ENCODE results near the gene SLIT3. TPM values are rescaled to one million over a fixed set of nuclear protein-coding genes. Genes with fewer than 3 reads are reported as not detected.

SLIT3 gene
- polyA plus RNA-seq, 1 of the 3 experiments (the other 2 are of a cell fraction): 119 TPM

DNA sequence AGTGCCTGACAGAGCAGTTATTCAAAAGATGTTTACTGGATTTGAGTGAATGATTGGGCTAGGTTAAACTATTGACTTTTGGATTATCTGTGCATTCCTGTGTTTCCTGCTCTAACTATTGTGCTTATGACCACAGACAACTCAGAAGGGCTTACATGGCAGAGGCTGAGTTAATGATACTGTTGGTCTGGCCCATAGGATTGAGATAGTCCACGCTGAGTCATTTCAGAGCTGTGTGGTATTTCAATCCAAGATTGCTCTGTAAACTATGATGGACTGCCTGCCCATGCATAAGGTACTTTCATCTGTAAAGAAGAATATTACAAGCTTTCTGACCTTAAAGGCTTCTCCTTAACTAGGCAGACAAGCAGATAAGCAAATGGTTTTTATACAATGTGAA is 49.1 kb upstream of the SLIT3 start (continued):
- TF ChIP-seq, protein P1, sequence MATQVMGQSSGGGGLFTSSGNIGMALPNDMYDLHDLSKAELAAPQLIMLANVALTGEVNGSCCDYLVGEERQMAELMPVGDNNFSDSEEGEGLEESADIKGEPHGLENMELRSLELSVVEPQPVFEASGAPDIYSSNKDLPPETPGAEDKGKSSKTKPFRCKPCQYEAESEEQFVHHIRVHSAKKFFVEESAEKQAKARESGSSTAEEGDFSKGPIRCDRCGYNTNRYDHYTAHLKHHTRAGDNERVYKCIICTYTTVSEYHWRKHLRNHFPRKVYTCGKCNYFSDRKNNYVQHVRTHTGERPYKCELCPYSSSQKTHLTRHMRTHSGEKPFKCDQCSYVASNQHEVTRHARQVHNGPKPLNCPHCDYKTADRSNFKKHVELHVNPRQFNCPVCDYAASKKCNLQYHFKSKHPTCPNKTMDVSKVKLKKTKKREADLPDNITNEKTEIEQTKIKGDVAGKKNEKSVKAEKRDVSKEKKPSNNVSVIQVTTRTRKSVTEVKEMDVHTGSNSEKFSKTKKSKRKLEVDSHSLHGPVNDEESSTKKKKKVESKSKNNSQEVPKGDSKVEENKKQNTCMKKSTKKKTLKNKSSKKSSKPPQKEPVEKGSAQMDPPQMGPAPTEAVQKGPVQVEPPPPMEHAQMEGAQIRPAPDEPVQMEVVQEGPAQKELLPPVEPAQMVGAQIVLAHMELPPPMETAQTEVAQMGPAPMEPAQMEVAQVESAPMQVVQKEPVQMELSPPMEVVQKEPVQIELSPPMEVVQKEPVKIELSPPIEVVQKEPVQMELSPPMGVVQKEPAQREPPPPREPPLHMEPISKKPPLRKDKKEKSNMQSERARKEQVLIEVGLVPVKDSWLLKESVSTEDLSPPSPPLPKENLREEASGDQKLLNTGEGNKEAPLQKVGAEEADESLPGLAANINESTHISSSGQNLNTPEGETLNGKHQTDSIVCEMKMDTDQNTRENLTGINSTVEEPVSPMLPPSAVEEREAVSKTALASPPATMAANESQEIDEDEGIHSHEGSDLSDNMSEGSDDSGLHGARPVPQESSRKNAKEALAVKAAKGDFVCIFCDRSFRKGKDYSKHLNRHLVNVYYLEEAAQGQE (IDR thresholded peaks at IDR 0.05; ENCODE audit: low read depth, low read length): no peak
- TF ChIP-seq RFX5 (IDR thresholded peaks at IDR 0.05; ENCODE audit: low read length) (no peak), MEF2A (IDR thresholded peaks at IDR 0.05; ENCODE audit: borderline replicate concordance, low read depth) (no peak), MXI1 (IDR thresholded peaks at IDR 0.05; ENCODE audit: low read depth, low read length) (no peak), FOXM1 (IDR thresholded peaks at IDR 0.05; ENCODE audit: low read depth) (no peak), TAF1 (IDR thresholded peaks at IDR 0.05; ENCODE audit: borderline replicate concordance, low read depth, low read length) (no peak), GATA2 (CRISPR knock-in tag; IDR thresholded peaks at IDR 0.05) (no peak), CHD2 (IDR thresholded peaks at IDR 0.05; ENCODE audit: low read length, partially characterized antibody) (no peak), FOXJ3 (CRISPR knock-in tag; IDR thresholded peaks at IDR 0.05) (no peak), GABPA (IDR thresholded peaks at IDR 0.05; ENCODE audit: low read depth) (no peak), RCOR1 (IDR thresholded peaks at IDR 0.05; ENCODE audit: low read length) (no peak), TCF12 (IDR thresholded peaks at IDR 0.05) (peak; percentile 80), POLR2AphosphoS5 (IDR thresholded peaks at IDR 0.05; ENCODE audit: low read depth, low read length) (0 out of 2 replicates have a peak, but pooled peaks have one; percentile 33), YY1 (IDR thresholded peaks at IDR 0.05; ENCODE audit: low read depth) (no peak), EZH2phosphoT487 (IDR thresholded peaks at IDR 0.05; ENCODE audit: borderline replicate concordance, low read depth) (no peak), SIN3A (IDR thresholded peaks at IDR 0.05; ENCODE audit: borderline replicate concordance, low read depth, low read length) (no peak), EP300 (IDR thresholded peaks at IDR 0.05; ENCODE audit: borderline replicate concordance in 1 of 2, low read depth in 1 of 2, low read length in 1 of 2) (peak in 1 of 2 experiments; percentile 79; a peak in 1 of 4 replicates), SMC3 (IDR thresholded peaks at IDR 0.05; ENCODE audit: low read depth, low read length) (no peak), FOSL2 (IDR thresholded peaks at IDR 0.05; ENCODE audit: borderline replicate concordance, low read depth) (peak; percentile 73), NRF1 (IDR thresholded peaks at IDR 0.05; ENCODE audit: low read depth, low read length) (no peak)
- TF ChIP-seq, protein P2, sequence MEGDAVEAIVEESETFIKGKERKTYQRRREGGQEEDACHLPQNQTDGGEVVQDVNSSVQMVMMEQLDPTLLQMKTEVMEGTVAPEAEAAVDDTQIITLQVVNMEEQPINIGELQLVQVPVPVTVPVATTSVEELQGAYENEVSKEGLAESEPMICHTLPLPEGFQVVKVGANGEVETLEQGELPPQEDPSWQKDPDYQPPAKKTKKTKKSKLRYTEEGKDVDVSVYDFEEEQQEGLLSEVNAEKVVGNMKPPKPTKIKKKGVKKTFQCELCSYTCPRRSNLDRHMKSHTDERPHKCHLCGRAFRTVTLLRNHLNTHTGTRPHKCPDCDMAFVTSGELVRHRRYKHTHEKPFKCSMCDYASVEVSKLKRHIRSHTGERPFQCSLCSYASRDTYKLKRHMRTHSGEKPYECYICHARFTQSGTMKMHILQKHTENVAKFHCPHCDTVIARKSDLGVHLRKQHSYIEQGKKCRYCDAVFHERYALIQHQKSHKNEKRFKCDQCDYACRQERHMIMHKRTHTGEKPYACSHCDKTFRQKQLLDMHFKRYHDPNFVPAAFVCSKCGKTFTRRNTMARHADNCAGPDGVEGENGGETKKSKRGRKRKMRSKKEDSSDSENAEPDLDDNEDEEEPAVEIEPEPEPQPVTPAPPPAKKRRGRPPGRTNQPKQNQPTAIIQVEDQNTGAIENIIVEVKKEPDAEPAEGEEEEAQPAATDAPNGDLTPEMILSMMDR (IDR thresholded peaks at IDR 0.05): no peak
- TF ChIP-seq, protein P3, sequence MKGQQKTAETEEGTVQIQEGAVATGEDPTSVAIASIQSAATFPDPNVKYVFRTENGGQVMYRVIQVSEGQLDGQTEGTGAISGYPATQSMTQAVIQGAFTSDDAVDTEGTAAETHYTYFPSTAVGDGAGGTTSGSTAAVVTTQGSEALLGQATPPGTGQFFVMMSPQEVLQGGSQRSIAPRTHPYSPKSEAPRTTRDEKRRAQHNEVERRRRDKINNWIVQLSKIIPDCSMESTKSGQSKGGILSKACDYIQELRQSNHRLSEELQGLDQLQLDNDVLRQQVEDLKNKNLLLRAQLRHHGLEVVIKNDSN (IDR thresholded peaks at IDR 0.05; ENCODE audit: borderline replicate concordance, low read depth): no peak
- TF ChIP-seq, protein P4, sequence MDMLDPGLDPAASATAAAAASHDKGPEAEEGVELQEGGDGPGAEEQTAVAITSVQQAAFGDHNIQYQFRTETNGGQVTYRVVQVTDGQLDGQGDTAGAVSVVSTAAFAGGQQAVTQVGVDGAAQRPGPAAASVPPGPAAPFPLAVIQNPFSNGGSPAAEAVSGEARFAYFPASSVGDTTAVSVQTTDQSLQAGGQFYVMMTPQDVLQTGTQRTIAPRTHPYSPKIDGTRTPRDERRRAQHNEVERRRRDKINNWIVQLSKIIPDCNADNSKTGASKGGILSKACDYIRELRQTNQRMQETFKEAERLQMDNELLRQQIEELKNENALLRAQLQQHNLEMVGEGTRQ (IDR thresholded peaks at IDR 0.05; ENCODE audit: borderline replicate concordance, low read depth, low read length): no peak
- TF ChIP-seq, protein P5, sequence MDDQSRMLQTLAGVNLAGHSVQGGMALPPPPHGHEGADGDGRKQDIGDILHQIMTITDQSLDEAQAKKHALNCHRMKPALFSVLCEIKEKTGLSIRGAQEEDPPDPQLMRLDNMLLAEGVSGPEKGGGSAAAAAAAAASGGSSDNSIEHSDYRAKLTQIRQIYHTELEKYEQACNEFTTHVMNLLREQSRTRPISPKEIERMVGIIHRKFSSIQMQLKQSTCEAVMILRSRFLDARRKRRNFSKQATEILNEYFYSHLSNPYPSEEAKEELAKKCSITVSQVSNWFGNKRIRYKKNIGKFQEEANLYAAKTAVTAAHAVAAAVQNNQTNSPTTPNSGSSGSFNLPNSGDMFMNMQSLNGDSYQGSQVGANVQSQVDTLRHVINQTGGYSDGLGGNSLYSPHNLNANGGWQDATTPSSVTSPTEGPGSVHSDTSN (IDR thresholded peaks at IDR 0.05): peak; percentile 84

All from SK-N-SH (cell line).